LNCAP (cell line): ENCODE measurements around the gene ZDHHC11B.

ENCODE experiments used
- CTCF ChIP-seq: fragments of 450-650 bp; IDR thresholded peaks from 2 replicates; pipeline ENCODE4 v1.5.1; 2017; ENCODE audit warnings: mild to moderate bottlenecking

Gene ZDHHC11B

GRCh38 chr5:684751-685216 is 99.7 kb downstream of the ZDHHC11B start:
- no peak for TF ChIP-seq CTCF

- TF ChIP-seq CTCF, result no peak
These were observed 100.7 kb downstream of the ZDHHC11B start for GRCh38 chr5:683551-684481.

GRCh38 chr5:677131-678101 is 107.1 kb downstream of the ZDHHC11B start:
- TF ChIP-seq CTCF, result no peak

- no peak for TF ChIP-seq CTCF
These were observed 107.8 kb downstream of the ZDHHC11B start for GRCh38 chr5:676699-677076.

- TF ChIP-seq CTCF, result no peak
These were observed 108.4 kb downstream of the ZDHHC11B start for GRCh38 chr5:675871-676698.

GRCh38 chr5:675111-675870 is 109.2 kb downstream of the ZDHHC11B start:
- TF ChIP-seq CTCF, result no peak
